ENCODE results near the gene NDUFV3. TPM values are rescaled to one million over a fixed set of nuclear protein-coding genes. Genes with fewer than 3 reads are reported as not detected.

The NDUFV3 gene
- polyA plus RNA-seq, 1 of the 3 experiments (the other 2 are of a cell fraction): 32.9 TPM

- H3K4me1 ChIP-seq (ENCODE audit: control insufficient read depth in 1 of 2, insufficient read depth in 2 of 2, low read depth in 1 of 2, low read length in 1 of 2): peaks cover 0 to 8% of the 10 kb centered on the region in 2 experiments; a peak in 1 of 4 replicates
- no peaks in the 10 kb centered on the region for H3F3A ChIP-seq (replicated peaks; ENCODE audit: insufficient read depth)
- no peak overlapping the region for H3K4me2 ChIP-seq
- no peak for DNase-seq
- H3K9ac ChIP-seq: no peak overlapping the region
- H2AFZ ChIP-seq (ENCODE audit: low read depth): no peak overlapping the region
- no peak for TF ChIP-seq TAF1 (IDR thresholded peaks at IDR 0.05; ENCODE audit: borderline replicate concordance, low read depth, low read length)
- TF ChIP-seq, protein P1, sequence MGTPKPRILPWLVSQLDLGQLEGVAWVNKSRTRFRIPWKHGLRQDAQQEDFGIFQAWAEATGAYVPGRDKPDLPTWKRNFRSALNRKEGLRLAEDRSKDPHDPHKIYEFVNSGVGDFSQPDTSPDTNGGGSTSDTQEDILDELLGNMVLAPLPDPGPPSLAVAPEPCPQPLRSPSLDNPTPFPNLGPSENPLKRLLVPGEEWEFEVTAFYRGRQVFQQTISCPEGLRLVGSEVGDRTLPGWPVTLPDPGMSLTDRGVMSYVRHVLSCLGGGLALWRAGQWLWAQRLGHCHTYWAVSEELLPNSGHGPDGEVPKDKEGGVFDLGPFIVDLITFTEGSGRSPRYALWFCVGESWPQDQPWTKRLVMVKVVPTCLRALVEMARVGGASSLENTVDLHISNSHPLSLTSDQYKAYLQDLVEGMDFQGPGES (IDR thresholded peaks at IDR 0.05; ENCODE audit: low read depth, low read length): no peak
- TF ChIP-seq MAX (IDR thresholded peaks at IDR 0.05; ENCODE audit: low read depth): no peak
- TF ChIP-seq TEAD4 (IDR thresholded peaks at IDR 0.05; ENCODE audit: borderline replicate concordance, insufficient read depth): no peak
- TF ChIP-seq, protein P2, sequence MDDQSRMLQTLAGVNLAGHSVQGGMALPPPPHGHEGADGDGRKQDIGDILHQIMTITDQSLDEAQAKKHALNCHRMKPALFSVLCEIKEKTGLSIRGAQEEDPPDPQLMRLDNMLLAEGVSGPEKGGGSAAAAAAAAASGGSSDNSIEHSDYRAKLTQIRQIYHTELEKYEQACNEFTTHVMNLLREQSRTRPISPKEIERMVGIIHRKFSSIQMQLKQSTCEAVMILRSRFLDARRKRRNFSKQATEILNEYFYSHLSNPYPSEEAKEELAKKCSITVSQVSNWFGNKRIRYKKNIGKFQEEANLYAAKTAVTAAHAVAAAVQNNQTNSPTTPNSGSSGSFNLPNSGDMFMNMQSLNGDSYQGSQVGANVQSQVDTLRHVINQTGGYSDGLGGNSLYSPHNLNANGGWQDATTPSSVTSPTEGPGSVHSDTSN (IDR thresholded peaks at IDR 0.05): no peak
- TF ChIP-seq FOXJ3 (CRISPR knock-in tag; IDR thresholded peaks at IDR 0.05): no peak
- no peak for TF ChIP-seq SMC3 (IDR thresholded peaks at IDR 0.05; ENCODE audit: low read depth, low read length)
- TF ChIP-seq MXI1 (IDR thresholded peaks at IDR 0.05; ENCODE audit: low read depth, low read length): no peak
- no peak for TF ChIP-seq FOXM1 (IDR thresholded peaks at IDR 0.05; ENCODE audit: low read depth)
- no peak for TF ChIP-seq USF1 (IDR thresholded peaks at IDR 0.05; ENCODE audit: borderline replicate concordance, low read depth)
- no peak for TF ChIP-seq GABPA (IDR thresholded peaks at IDR 0.05; ENCODE audit: low read depth)
- TF ChIP-seq RAD21 (IDR thresholded peaks at IDR 0.05; ENCODE audit: low read length): no peak
- TF ChIP-seq RFX5 (IDR thresholded peaks at IDR 0.05; ENCODE audit: low read length): no peak
- no peak for TF ChIP-seq SIN3A (IDR thresholded peaks at IDR 0.05; ENCODE audit: borderline replicate concordance, low read depth, low read length)
- TF ChIP-seq MEF2A (IDR thresholded peaks at IDR 0.05; ENCODE audit: borderline replicate concordance, low read depth): no peak
- CTCF ChIA-PET: no interaction called here
- 100% methylated on average over 3 of the region's 6 CpGs for WGBS (ENCODE audit: low lambda C conversion rate)
- POLR2A ChIA-PET: no interaction called here
- no peaks in the 10 kb centered on the region for H3K9me2 ChIP-seq
- H3K36me3 ChIP-seq (replicated peaks in 1 of 2; ENCODE audit: control insufficient read depth in 1 of 2, insufficient read depth in 2 of 2, low read length in 1 of 2): peaks cover 12 to 86% of the 10 kb centered on the region in 2 experiments
- H3K9me3 ChIP-seq: no peaks in the 10 kb centered on the region
- peaks cover 13% of the 10 kb centered on the region; the same call in 1 of the 2 replicates for H4K20me1 ChIP-seq (ENCODE audit: insufficient read depth)
- H3K27me3 ChIP-seq (ENCODE audit: insufficient read depth): no peaks in the 10 kb centered on the region
- H3K79me2 ChIP-seq (ENCODE audit: insufficient read depth): peaks cover 23% of the 10 kb centered on the region; the same call in 1 of the 2 replicates
- no peak overlapping the region for H3K4me3 ChIP-seq (ENCODE audit: low read depth in 2 of 2, low read length in 1 of 2)
- no peak overlapping the region for H3K27ac ChIP-seq (ENCODE audit: low read depth in 2 of 2, low read length in 1 of 2)
Measured at GRCh38 chr21:42859891-42860230, 33.2 kb upstream of the NDUFV3 start.

DNA sequence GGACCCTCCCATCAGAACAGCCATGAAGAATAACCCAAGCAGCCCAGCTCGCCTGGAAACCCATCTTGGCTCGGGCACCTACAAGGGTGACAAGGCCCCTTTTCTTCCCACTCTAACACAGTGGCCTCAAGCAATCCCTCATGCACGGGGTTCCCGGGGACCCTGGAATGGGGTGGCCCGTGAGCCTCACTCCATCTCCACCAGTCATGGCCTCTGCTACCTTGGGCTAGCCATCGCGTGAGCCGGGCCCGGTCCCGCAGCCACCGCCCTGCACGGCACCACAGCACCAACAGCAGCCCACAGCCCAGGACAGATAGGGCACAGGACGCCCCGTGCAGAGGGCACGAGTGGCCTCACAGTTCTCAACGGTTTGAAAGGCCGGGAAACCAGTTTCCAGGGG is 32.8 kb upstream of the NDUFV3 start:
- no peak overlapping the region for H3K9ac ChIP-seq
- no peak overlapping the region for H2AFZ ChIP-seq (ENCODE audit: low read depth)
- H3K79me2 ChIP-seq (ENCODE audit: insufficient read depth): peaks cover 28% of the 10 kb centered on the region; the same call in 1 of the 2 replicates
- H3K36me3 ChIP-seq (replicated peaks in 1 of 2; ENCODE audit: control insufficient read depth in 1 of 2, insufficient read depth in 2 of 2, low read length in 1 of 2): peaks cover 12 to 81% of the 10 kb centered on the region in 2 experiments
- H4K20me1 ChIP-seq (ENCODE audit: insufficient read depth): peaks cover 18% of the 10 kb centered on the region; the same call in 1 of the 2 replicates
- WGBS (ENCODE audit: low lambda C conversion rate): 95% methylated on average over 10 of the region's 17 CpGs
- no peaks in the 10 kb centered on the region for H3K9me3 ChIP-seq
- no peaks in the 10 kb centered on the region for H3K27me3 ChIP-seq (ENCODE audit: insufficient read depth)
- no peaks in the 10 kb centered on the region for H3F3A ChIP-seq (replicated peaks; ENCODE audit: insufficient read depth)
- ChIA-PET POLR2A (no interaction called here), CTCF (no interaction called here)
- H3K4me1 ChIP-seq (ENCODE audit: control insufficient read depth in 1 of 2, insufficient read depth in 2 of 2, low read depth in 1 of 2, low read length in 1 of 2): peaks cover 0 to 13% of the 10 kb centered on the region in 2 experiments; a peak in 1 of 4 replicates
- no peak overlapping the region for H3K27ac ChIP-seq (ENCODE audit: low read depth in 2 of 2, low read length in 1 of 2)
- H3K9me2 ChIP-seq: no peaks in the 10 kb centered on the region
- DNase-seq: no peak
- H3K4me2 ChIP-seq: no peak overlapping the region
- H3K4me3 ChIP-seq (ENCODE audit: low read depth in 2 of 2, low read length in 1 of 2): no peak overlapping the region
- TF ChIP-seq MXI1 (IDR thresholded peaks at IDR 0.05; ENCODE audit: low read depth, low read length): no peak
- no peak for TF ChIP-seq RXRA (IDR thresholded peaks at IDR 0.05; ENCODE audit: borderline replicate concordance, low read depth)
- no peak for TF ChIP-seq ZBTB33 (IDR thresholded peaks at IDR 0.05; ENCODE audit: borderline replicate concordance, low read depth)
- no peak for TF ChIP-seq TCF12 (IDR thresholded peaks at IDR 0.05)
- no peak for TF ChIP-seq YY1 (IDR thresholded peaks at IDR 0.05; ENCODE audit: low read depth)
- TF ChIP-seq JUND (IDR thresholded peaks at IDR 0.05): no peak
- TF ChIP-seq EP300 (IDR thresholded peaks at IDR 0.05; ENCODE audit: borderline replicate concordance in 1 of 2, low read depth in 1 of 2, low read length in 1 of 2): no peak
- TF ChIP-seq FOXM1 (IDR thresholded peaks at IDR 0.05; ENCODE audit: low read depth): no peak
- TF ChIP-seq FOSL2 (IDR thresholded peaks at IDR 0.05; ENCODE audit: borderline replicate concordance, low read depth): no peak
- TF ChIP-seq NRF1 (IDR thresholded peaks at IDR 0.05; ENCODE audit: low read depth, low read length): no peak
- no peak for TF ChIP-seq MEF2A (IDR thresholded peaks at IDR 0.05; ENCODE audit: borderline replicate concordance, low read depth)
- TF ChIP-seq RAD21 (IDR thresholded peaks at IDR 0.05; ENCODE audit: low read length): no peak
- no peak for TF ChIP-seq TAF1 (IDR thresholded peaks at IDR 0.05; ENCODE audit: borderline replicate concordance, low read depth, low read length)
- no peak for TF ChIP-seq SMC3 (IDR thresholded peaks at IDR 0.05; ENCODE audit: low read depth, low read length)

Data from SK-N-SH (cell line).